NCI-H460 (cell line): ENCODE measurements around the gene ARHGAP10. TPM values are rescaled to one million over a fixed set of nuclear protein-coding genes. Genes with fewer than 3 reads are reported as not detected.

Experiments
- DNase-seq: peaks from one replicate; pipeline ENCODE4 v3.0.0-alpha.2; 2016; ENCODE audit warnings: low read depth; ENCODE audit errors: extremely low read depth
- small RNA-seq, 2 experiments: library from RNA; depleted of rRNA; stranded (forward); fragments of <200 nt; gene quantifications; one replicate each; pipeline ENCODE3, GENCODE V24; 2014
- total RNA-seq: library from RNA; depleted of rRNA; stranded (reverse); fragments of >200 nt; shearing (Covaris generic); gene quantifications from 2 replicates; pipeline ENCODE4 v1.2.3, GENCODE V29; 2014; rRNA removed

ARHGAP10 gene
- total RNA-seq, 1 experiment from 2014 or later: 5.1 TPM

DNA sequence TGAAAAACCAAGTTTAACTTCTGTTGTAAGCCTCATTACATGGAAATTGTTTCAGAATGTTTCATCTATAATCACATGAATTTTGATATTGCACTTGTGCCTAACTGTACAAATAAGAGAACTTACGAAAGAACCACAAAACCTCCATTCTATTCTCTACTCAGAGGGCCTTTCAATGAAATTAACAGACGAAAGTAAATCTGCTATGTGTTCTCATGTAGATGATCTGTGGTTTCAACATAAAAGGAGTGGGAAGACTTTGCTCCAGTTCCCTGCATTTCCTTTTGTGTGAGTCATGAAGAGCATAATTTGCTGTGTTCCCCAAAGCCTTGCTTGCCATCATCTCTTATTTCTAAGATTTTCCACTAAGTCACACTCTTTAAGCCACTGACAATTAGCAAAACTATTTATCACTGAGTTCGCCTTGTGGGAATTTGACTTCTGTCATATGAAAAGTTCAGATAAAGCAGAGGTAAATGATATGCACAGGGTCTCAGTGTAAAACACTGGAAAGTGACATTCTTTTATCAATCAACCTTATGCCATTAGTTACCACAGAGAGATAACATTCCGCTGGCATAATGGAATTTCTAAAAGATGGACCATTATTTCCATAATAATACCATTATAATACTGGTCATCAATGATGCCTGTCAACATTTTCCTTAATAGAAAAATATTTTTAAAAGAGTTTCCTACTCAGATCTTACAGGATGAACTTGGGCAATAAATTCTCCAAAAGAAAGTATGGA is 380.5 kb downstream of the ARHGAP10 start:
- DNase-seq: no peak

DNA sequence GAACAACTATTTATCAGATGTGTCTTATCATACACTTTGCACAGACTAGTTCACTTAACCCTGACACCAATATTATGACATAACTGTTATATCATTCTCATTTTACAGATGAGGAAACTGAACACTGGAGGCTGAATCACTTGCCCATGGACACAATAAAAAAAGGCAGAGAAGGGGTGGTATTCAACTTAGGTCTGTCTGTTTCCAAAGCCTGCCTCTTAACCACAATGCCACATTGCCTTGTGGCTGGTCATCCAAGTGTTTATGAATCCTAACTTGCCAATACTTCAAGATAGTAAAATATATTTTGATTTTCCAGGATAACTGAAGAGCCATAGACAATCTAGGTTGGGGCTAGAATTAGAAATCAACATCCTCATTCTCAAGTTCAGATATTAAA is 382.5 kb downstream of the ARHGAP10 start:
- DNase-seq: no peak

DNA sequence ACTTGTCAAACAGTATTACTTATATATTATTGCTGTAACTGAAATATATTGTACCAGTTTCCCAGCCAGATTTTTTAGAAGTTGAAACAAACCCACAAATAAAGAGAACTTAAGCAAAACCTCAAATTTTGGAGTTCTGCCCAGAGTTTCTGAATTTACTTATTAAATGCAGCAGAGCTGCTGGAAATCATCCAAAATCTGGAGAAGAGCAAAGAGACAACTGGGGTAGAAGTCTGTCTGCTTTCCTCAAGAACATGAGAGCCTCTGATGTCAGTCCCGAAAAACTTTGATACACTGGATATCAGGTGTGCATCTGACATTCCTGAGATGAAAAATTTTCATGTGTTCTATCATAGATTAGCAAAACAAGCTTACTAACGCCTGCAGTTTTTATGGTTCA is 384.4 kb downstream of the ARHGAP10 start:
- no peak for DNase-seq

DNA sequence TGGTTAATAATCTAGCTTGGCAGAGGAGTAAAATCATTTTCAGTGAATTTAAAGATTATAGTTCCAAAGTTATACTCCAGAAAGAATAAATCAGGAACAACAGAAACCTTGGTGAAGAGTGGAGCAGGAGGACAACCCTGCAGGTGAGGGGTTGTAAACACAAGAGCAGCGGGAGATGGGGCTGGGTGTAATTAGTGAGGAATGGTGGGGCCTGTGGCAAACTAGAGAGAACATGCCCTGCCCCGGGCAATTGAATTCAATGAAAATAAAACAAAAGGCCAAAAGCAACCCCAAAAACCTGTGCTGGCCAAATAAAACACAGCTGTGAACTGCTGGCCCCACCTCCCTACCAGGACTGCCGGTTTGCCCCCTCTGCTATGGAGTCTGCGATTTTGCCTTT is 385.1 kb downstream of the ARHGAP10 start:
- no peak for DNase-seq

DNA sequence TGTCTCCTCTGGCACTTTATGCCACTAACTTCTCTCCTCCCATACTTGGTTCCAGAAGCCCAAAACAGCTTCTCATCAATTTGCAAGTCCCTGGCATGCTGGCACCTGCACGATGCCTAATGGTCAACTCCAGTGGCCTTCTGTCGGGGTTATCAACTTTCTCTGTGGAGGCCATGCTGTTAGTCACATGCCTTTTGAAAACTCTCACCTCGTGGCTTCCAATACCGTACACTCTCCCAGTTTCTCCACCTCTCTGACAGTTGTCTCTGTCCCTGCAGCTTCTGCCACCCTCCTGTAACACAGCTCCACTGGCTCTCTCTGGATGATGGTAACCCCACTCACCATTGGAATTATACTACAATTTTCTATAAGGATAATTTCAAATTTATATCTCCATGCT is 386.3 kb downstream of the ARHGAP10 start:
- DNase-seq: no peak

DNA sequence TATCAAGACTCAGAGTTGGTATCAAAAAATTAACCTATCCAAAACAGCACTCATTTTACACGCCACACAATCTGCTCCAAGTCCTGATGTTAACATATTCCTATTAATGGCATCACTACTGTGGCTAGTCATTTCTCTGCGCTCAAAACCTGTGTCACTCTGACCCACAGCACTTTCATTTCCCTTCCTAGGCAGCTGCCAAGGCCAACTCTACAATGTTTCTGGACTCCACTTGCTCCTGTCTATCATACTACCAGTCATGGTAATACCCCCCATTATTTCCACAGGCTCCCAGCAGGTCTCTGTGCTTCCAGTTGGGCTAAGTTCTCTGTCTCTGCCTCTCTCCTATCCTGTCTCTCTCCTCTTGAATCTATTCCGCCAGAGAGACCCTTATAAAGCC is 386.7 kb downstream of the ARHGAP10 start:
- no peak for DNase-seq

DNA sequence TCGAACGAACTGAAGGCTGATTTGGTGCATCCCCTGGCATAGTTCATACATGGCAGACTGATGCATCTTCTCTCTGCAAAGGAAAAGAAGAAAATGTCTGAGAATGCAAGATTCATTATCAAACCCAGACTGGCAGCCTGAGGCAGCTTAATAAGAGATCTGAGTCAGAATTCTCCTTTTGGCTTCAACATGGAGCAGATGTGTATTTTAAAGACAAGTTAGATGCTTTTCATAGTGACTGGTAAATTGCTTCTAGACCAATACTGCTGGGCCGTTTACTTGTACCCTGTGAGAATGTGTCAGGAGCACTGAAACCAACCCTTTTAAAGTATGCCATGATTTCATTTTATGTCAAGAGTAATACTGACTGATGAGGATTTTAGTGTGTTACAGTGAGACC is 388.3 kb downstream of the ARHGAP10 start:
- DNase-seq: no peak

Small RNA genes within 50 kb of the gene (small RNA-seq; reads per million reads assigned to genes)
- gene MIR4799 (0 reads per million in 2 experiments), gene RN7SL254P (0 reads per million in 2 experiments), gene RNA5SP165 (0 reads per million in 2 experiments)

Other genes with a start within 250 kb of the ARHGAP10 start
- 23.6 and 23.7 TPM in 2 replicates for gene TMEM184C, start 114.7 kb upstream of the ARHGAP10 start, total RNA-seq
- gene PRMT9, start 47.9 kb upstream of the ARHGAP10 start, total RNA-seq: 3.3 and 4.3 TPM in 2 replicates